ENCODE results near the gene SRGAP3.
A peak's percentile ranks its signal among the peaks of the same experiment; 100 is the strongest.

The SRGAP3 gene

DNA sequence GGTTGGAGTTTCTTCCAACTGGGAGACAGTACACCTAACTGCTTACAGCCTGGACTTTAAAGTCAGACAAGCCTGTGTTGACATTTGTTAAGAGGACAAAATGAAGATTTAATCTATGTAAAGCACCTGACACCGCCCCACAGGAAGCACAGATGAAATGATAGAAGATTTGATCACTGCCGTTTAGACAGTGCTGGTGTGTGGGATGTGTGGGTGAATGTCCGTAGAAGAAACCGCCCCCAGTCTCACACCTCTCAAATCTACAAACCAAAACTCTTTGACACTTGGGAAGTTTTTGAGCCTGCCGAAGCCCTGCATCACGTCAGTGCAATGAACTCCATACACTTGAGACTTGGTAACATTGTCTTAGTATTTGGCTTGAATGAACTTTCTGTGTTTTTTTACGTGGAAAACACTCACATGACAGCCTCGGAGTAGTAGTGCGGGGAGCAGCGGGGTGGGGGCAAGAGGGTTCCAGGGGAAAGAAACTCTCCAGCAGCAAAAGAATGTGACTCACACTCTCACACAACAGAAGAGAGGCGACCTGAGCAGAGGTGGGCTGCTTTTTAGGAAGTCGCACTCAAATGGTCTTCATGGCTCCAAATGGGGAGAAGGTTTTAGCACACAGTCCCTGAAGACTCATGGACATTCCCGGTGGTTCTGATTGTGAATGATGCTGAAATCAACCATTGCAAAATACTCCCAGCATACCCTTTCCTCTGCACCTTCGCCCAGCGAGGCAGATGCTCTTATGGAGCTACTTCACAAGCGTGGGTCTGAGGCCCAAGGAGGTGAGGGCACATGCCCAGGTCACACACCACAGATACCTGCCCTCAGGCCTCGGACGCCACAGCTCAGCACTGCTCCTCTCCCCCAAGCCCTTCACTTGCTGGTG is 79.2 kb downstream of the SRGAP3 start:
- DNase-seq, result no peak

DNA sequence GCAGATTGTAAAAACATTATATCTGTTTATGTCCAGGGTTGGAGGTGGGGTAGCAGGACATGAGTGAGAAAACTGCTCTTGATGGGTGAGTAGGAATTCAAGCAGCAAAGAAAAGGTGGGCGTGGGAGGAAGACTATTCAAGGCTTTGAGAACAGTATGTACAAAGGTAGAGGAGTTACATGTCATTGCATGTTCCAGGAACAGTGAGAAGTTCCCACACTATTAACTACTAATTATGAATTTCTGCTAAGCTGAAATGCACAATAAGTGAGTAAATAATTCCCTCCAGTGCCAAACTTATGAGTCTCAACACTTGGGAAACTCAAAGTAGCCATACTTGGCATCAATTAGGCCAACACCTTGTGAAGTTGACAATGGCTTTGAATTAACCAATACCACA is 80.1 kb downstream of the SRGAP3 start:
- no peak for DNase-seq

DNA sequence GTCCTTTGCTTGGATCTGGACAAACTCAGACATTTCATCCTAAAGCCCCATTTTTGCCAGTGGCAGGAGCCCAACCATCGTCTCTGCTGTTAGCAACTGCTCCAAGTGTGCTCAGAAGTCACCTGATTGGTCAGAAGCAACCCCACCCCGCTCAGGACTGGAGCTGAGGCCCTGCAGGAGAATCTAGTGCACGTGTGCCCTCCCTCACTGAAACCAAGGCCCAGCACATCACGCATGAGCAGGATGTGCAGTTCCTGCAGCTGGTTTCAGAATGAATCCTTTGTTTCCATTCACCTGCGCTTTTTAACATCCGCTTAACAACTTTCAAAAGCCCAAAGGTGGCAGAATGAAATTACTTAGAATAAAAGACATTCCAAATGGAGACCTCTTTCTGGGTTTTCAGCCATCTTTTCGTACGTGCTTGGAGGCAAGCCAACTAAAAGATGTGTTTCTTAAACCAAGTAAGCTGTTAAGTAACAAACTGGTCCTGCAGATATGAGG is 81.2 kb downstream of the SRGAP3 start:
- DNase-seq, result no peak

DNA sequence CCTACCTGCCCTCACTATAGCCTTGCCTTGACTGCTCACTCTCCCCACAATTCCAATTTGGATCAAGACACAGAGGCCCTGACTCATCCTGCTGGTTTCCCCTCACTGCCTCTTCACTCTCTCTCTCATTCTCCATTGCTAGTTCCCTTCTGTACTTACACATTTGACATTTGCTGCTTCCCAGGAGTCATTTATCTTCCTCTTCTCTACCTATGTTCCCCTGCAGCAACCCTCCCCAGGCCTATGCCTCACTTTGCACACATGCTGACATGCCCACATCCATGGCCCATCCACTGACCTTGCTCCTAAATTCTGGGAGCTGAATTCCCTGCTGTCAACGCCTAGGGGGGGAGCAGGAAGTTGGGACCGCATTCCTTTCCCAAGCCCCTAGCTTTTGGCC is 82.2 kb downstream of the SRGAP3 start:
- no peak for DNase-seq

DNA sequence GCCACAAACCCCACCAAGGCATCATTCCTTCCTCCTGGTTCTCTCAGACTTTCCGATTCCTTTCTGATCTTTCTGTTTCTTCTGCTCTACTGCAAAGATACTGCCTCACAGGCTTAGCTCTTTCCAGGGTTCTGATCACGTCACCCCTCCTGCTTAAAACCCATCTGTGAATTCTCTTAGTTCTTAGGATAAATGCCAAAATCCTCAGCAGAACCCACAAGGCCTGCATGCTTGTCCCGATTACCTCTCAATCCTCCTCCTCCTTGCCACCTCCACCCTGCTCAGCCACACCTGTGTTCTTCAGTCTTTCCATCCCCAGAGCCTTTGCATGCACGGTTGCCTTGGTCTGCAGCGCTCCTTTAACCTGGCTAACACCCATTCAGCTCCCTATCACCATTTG is 84.0 kb downstream of the SRGAP3 start:
- no peak for DNase-seq

DNA sequence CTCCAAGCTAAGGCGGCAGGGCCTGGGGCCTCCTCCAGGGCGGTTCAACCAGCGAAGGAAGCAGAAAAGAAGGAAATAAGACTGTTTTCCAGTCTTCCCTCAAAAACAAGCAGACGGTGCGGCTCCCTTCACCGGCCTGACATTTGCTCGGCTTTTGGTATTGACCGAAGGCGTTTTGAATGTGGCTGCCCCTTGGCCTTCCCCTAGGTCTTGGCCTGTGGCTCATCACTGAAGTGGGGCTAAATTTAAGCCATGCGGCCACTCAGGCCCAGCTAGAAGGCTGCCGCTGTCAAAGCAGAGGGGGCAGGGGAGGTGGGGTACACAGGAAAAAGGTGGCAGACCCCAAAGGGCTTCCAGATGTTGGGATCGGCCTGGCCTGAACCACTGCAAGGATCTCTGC is 86.2 kb downstream of the SRGAP3 start:
- no peak for DNase-seq

DNA sequence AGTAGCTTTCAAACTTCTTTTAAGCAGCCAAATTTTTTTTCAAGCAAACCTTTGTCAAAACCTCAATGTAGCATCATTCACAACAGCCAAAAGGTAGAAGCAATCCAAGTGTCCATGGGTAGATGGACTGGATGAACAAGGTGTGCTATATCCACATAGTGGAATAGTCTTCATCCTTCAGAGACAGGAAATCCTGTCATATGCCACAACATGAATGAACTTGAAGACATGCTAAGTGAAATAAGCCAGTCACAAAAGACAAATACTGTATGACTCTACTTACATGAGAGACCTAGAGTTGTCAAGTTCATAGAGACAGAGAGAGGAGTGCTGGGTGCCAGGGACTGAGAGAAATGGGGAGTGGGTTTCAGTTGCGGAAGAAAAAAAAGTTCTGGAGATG is 87.6 kb downstream of the SRGAP3 start:
- DNase-seq, result no peak

DNA sequence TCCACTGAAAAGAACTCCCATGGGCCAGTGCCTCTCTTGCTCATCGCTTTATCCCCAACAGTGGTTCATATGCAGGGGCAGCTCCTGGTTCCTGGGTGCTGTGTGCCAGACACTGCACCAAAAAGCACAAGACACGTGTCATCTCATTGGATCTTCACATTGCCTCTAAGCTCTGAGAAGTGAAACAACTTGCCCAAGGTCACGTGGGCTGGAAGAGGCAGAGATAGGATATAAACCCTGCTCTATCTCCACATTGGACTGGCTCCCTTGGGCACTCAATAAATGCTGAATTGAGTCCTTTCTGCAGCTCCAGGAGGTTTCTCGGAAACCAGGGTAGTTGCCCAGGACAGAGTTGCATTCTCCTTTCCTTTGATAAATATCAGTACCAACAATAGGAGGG is 88.1 kb downstream of the SRGAP3 start:
- no peak for DNase-seq

DNA sequence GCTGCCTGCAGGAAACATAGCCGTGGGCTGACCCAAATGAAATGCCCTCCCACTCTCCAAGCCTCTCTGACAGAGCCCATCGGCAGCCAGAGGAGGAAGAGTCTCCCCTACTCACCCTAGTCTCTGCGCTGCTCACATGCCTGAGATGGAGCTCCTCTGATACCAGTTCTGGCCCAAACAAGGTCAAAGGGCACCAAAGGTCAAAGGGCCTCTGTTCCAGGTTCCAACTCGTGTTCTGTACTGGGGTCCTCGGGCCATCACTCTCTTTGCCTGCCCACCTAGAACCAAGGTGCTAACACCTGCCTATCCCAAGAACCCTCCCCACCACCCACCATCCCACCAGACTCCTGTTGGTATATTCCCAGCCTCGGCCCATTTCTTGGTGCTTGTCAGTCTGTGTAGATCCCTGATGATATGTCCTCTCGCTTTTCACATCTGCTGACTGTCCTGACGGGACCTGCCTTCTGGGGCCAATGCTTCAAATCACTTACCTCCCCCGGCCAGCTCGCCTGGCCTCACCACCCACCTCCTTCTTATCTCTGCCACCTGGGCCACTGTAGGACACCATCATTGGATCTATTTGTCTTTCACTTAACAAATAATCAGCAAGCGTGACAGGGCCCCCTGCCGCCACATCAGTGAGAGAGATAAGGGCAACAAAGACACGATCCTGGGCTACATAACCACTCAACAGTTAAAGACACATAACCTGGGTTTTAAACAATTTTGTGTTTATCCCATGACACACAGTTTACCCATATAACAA is 90.4 kb downstream of the SRGAP3 start:
- peak; percentile 39 for DNase-seq

DNA sequence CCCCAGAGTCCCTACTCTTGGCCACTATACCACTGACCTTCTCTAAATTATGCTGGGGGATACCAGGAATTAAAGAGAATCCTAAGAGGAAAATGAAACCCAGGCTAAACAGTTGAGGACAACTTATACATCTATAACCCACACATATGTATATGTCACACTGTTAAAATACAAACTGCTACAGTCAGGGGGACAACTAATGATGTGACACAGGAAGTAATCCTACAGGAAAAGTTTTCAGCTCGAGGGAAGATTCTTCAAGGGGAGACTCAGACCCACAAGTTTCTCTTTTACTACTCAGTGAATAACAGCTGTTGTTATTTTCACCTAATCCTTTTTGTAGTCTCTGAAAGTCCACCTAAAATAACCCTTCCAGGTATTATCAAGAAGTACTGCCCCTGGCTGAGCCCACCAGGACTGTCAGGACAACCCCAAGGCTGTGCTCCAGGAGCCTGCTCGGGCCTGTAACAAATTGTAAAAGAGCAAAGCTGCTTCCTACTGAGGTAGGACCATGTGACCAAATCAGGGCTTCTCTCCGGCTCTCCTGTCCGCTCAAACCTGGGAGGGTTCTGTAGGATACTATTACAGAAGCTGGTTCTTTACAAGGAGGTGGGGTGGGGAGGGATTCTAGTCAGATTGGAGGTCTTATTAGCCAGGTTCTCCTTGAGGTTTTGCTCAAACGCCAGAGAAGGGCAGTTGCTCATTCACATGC is 91.6 kb downstream of the SRGAP3 start:
- no peak for DNase-seq

DNA sequence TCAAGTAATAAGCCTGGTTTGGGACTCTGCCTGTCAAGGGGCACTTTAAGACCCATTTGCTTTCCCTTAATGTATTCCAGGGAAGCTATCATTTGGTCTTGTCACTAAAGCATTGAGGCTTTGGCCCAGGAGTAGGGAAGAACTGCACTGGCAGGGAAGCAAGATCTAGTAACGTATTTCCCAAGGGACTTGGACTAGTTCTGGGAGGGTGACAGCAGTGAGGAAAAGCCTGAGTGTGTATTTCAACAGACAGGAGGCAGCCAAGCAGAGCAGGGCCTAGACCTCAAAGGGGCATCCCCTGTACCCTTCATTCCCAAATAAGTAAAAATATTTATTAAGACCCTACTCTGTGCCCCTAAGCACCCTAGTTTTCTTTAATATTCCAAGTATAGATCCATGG is 92.8 kb downstream of the SRGAP3 start:
- no peak for DNase-seq

DNA sequence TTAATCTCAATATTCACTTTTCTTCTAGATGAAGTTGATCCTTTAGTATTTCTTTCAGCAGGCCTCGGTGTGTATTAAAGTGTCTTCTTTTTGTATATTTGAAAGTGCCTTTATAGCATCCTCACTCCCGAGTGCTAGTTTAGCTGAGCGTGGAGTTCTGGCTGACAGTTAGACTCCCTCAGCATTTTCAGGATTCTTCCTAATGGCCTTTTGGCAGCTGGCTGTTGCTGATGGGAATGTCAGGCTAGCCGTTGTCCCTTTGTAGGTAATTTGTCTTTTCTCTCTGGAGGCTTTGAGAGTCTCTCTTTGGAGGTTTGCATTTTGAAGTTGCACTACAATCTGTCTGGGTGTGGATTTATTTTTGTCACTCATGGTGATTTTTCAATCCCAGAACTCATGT is 94.4 kb downstream of the SRGAP3 start:
- no peak for DNase-seq

DNA sequence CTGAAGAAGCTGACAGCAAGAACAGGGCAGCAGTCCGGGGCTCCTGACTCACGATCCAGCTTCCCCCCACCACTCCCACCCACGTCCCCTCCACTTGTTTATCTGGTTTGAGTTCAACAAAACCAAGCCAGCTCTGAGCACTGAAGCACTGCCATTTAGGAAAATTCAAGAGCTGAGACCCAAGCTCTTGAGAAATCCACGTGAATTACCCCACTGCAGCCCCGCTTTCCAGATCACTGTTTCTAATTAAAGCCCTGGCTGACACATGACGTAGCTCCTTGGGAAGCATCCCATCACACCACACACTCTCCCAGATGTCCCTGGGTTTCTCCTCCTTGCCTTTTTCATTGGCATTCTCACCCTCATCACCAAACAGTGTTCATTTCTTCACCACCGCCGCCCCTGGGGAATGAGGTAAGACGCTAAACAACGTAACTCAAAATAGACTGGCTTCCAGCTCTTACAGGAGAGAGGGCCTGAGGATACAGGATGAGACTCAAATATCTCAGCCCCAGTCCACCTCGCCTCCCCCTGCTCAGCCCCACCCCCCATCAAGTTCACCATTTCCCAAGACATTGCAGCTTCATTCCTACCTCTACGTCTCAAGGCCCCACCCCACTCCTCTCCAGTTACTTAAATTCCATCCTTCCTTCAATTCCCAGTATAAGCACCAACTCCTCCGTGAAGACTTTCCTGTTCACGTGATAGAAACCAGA is 95.4 kb downstream of the SRGAP3 start:
- DNase-seq, result no peak

DNA sequence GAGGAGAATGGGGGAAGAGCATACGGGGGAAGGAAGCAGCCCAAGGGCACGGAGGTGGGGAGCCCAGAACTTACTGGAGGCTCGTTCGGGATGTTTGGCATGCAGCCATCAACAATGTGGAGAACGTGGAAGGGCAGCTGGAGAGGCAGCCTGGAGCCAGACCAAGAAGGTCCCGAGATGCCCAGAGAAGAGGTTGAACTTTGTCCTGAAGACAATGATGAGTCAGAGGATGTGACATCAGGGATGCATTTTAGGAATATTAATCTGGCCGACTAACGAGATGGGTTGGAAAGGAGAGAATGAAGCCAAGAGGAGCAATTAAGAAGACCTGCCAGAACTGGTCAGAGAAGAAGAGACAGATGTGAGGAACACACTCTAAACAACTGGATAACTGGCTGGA is 98.2 kb downstream of the SRGAP3 start:
- peak; percentile 2 for DNase-seq

DNA sequence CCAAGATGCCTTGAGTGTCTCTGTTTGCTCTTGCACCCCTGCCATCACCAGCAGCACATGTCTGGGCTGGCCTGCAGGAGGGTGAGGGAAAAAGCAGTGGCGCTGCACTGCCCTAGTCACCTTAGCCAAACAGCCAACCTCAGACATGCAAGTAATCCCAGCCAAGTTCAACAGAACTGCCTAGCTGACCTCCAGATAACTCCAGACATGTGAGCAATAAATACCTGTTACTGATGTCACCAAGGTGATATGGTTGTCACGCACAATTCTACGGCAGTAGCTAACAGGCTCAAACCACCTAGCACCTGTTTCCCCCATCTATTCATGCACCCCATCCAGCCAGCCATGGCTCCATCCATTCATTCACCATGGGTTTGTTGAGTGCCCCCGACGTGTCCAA is 99.9 kb downstream of the SRGAP3 start:
- no peak for DNase-seq

DNA sequence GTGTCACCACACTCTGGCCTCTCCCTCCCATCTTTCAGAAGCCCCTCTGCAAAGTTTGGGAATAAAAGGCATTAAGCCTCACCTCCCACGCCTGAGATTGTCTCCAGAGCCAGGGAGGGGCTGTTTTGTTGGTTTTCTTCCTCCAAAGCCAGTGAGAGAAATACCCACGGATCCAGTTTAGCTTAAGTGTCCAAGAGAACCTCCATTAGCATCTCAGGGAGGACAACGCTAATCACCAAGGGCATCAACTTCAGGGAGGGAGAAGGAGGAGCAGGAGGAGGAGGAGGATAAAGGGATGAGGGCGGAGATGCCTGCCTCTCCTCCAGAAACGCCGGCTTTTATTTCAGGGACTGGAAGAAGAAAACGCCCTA is 101.6 kb downstream of the SRGAP3 start:
- DNase-seq, result no peak

DNA sequence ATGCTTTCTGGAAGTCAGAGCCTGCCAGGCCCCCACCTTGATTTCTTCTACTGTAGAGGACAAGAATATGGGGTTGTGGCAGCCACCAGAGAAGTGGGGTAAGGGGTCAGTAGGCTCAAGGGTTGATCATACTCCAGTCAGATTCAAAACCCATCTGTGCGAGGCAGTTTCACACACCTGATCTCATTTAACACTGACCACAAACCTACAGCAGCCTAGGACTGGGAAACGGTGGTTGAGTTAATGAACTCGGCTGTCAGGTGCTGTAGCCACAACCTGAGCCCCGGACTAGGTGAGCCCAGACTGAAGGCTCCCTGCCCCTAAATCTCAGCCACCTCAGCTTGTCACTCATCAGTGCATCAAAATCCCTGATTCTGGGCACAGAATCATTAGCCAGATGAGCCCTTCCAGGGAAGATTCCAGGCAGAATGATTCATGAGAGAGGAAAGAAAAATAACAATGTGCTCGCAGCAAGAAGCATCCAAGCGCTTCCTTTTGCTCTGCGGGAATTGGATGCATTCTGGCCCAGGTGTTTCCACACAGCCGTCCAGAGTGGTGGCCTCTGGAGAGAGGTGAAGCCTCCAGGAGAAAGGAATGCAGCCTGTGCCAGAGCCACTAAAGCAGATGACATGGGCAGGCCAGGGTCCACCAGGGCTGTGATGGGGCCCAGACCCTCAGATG is 102.1 kb downstream of the SRGAP3 start:
- no peak for DNase-seq

DNA sequence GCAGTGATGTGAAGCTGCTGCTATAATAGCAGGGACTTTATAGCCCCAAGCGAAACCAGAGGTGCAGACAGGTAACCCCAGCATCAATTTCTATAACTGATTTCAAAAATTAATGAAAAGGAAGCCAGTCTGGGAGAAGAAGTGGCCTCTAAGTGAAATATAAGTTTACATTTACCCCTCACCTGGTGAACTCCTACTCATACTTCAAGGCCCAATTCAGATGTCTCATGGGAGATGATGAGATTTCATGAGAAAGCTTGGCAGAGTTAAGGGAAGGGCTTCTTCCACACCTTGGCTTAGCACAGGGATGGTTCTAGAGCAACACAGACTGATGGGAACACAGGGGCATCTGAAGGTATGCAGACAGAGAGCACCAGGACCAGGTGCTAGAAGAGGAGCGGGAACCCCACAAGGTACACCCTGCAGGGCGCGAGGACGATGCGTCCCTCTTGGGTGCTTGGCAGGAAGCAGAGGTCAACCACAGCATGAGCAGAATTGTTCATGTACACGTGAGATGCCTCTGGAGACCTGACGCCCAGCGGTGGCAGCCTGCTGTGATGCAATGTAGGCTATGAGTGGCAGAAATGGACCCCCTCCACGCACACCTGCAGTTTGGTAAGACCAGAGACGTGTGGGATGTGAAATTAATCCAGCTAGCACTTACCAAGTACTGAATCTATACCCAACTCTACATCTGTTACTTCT is 102.9 kb downstream of the SRGAP3 start:
- no peak for DNase-seq

DNA sequence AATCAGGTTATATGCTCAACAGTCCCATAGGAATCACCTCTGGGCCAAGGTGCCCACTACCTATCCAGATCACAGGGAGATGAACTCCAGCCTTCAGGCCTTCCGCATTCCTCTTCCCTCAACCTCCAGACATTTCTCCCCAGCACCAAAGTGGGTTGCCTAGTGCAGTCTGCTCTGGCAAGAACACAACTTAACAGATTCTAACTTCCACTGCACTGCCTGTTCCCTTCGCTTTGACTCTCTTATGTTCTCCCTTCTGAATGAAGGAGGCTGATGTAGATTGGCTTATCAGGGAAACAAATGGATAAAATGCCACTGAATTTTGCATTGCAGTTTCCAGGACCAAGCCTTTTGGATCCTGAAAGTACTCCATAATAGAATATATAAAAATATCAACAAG is 106.3 kb downstream of the SRGAP3 start:
- DNase-seq, result no peak

DNA sequence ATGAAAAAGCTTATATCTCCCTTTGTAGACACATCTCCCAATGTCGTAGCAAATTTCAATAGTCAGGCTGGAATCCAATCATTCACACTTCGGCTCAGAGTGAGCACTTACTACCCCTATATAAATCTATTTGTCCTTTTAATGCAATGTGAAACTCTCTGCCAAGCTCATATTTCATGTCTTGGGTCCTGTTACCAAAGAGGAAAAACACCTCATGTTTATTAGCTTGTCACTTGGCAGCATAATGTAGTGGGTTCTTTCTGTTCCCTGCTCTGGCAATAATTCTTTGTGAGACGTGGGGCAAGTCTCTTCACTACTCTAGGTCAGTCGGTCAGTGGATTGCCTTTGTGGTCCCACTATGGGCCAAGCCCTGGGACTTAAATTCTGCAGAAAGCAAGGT is 107.1 kb downstream of the SRGAP3 start:
- DNase-seq, result peak; percentile 1

DNA sequence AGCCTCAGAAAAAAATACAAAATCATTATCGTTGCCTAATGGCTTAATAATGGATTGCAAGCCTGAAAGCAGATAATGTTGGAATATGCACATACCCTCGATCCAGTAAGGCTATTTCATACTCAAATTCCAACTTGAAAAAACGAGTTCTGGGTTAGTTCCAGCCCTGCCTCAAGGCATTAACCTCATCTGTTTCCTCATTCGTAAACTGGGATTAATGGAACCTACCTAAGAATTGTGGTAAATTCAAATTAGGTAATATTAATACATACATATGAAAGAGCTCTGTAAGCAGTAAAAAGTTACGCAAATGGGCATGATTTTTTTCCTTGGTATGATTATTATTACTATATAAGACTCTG is 107.5 kb downstream of the SRGAP3 start:
- DNase-seq, result no peak

DNA sequence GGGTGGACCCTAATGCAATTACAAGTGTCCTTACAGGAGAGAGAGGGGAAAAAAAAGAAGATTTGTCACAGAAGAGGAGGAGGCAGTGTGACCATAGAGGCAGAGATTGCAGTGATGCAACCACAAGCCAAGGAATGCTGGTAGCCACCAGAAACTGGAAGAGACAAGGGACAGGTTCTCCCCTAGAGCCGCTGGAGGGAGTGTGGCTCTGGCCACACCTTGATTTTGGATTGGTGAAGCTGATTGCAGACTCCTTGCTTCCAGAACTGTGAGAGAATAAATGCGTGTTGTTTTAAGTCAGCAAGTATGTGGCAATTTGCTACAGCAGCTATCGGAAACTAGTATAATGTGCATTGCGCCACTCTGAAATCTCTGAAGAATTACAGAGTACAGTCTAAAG is 110.1 kb downstream of the SRGAP3 start:
- no peak for DNase-seq

All from DMS53 (cell line).